K562 (cell line): ENCODE results near the gene TP53I13. TPM values are rescaled to one million over a fixed set of nuclear protein-coding genes. Genes with fewer than 3 reads are reported as not detected.

Experiments used
- BCOR ChIP-seq: fragments of 450-650 bp; IDR thresholded peaks from 2 replicates; pipeline ENCODE4 v1.6.1; 2016
- GTF2A2 ChIP-seq: IDR thresholded peaks from 2 replicates; pipeline ENCODE4 v1.6.1; 2016; ENCODE audit warnings: mild to moderate bottlenecking, missing genetic modification characterization, missing compliant biosample characterization
- HDAC6 ChIP-seq: IDR thresholded peaks from 2 replicates; pipeline ENCODE4 v1.6.1; 2012; ENCODE audit warnings: low read depth, mild to moderate bottlenecking, control low read depth, inconsistent platforms, low read length, moderate library complexity
- HINFP ChIP-seq: fragments of 450-650 bp; conservative IDR thresholded peaks from 2 replicates; pipeline ENCODE4 v1.6.1; 2016; ENCODE audit warnings: missing genetic modification characterization, low read depth, mild to moderate bottlenecking, control low read depth, missing compliant biosample characterization
- MYNN ChIP-seq, 2 experiments: sonication (generic); formaldehyde crosslinking in 1 of 2; IDR thresholded peaks; 2 replicates each; pipeline versions ENCODE4 v1.5.0 to v1.6.1; 2016 to 2020; ENCODE audit warnings: antibody characterized with exemption in 1 of 2, missing genetic modification reagents in 1 of 2
- NONO ChIP-seq, 2 experiments: fragments of 200-400 bp in 1 of 2; fragments of 450-650 bp in 1 of 2; formaldehyde crosslinking in 1 of 2; IDR thresholded peaks; 2 replicates each; pipeline ENCODE4 v1.6.1; 2017; ENCODE audit warnings: low read depth in 2 of 2, mild to moderate bottlenecking in 2 of 2, moderate library complexity in 2 of 2, low read length in 1 of 2
- RFX5 ChIP-seq: IDR thresholded peaks from 2 replicates; pipeline ENCODE4 v1.6.1; 2011; ENCODE audit warnings: low read depth, mild to moderate bottlenecking, improper control_type of control experiment, low read length
- STAT5B ChIP-seq: fragments of 250-450 bp; sonication (Bioruptor Pico); IDR thresholded peaks from 2 replicates; pipeline ENCODE4 v1.8.0; 2021; ENCODE audit warnings: mild to moderate bottlenecking, inconsistent platforms
- ZBTB11 ChIP-seq, 3 experiments: fragments of 200-800 bp in 1 of 3; fragments of 250-450 bp in 1 of 3; fragments of 450-650 bp in 1 of 3; sonication (Bioruptor Pico) in 1 of 3; sonication (Bioruptor generic) in 1 of 3; formaldehyde crosslinking in 1 of 3; IDR thresholded peaks; 2 replicates each; pipeline versions ENCODE4 v1.6.1 to v1.8.0; 2016 to 2022; ENCODE audit warnings: mild to moderate bottlenecking in 2 of 3, missing genetic modification characterization in 2 of 3, missing compliant biosample characterization in 1 of 3, moderate library complexity in 1 of 3
- ZBTB2 ChIP-seq: fragments of 450-650 bp; IDR thresholded peaks from 2 replicates; pipeline ENCODE4 v1.6.1; 2016; ENCODE audit warnings: antibody characterized with exemption
- ZBTB49 ChIP-seq: sonication (generic); formaldehyde crosslinking; IDR thresholded peaks from 2 replicates; pipeline ENCODE4 v1.8.0; 2022; ENCODE audit warnings: missing genetic modification reagents, mild to moderate bottlenecking, borderline replicate concordance
- ZNF518B ChIP-seq: fragments of 250-450 bp; sonication (Bioruptor Pico); IDR thresholded peaks from 2 replicates; pipeline ENCODE4 v1.5.0; 2021; ENCODE audit warnings: mild to moderate bottlenecking, moderate library complexity
- polyA plus RNA-seq, 8 experiments: library from polyadenylated mRNA; depleted of rRNA in 4 of 8; stranded (reverse) in 5 of 8; unstranded in 3 of 8; fragments of >200 nt; fragmentation: Nextera tagmentation in 2 of 8; fragmentation: Illumina TruSeq in 1 of 8; extraction: Ambion mirVana in 2 of 8; extraction: Trizol in 1 of 8; gene quantifications; 2 replicates each; pipeline versions ENCODE4 v1.2.1 to v1.2.3, GENCODE V29; 2011 to 2014; ENCODE audit warnings: inconsistent platforms in 1 of 8, missing spikeins in 1 of 8
- total RNA-seq, 7 experiments: library from RNA; depleted of rRNA in 6 of 7; stranded (reverse); fragments of >200 nt in 6 of 7; fragmentation: Illumina TruSeq in 2 of 7; extraction: Trizol in 2 of 7; gene quantifications; 2 replicates each; pipeline versions ENCODE4 v1.2.1 to v1.2.3, GENCODE V29; 2011 to 2021; ENCODE audit warnings: low replicate concordance in 1 of 7

Gene TP53I13
- total and polyA plus RNA-seq, 9 of the 15 experiments (the other 6 are each of a cell fraction or from before 2014, with no cell fraction given) = 0.08 to 28.3 (median 9.1) TPM

- TF ChIP-seq ZNF518B (CRISPR knock-in tag) = no peak
- TF ChIP-seq BCOR = no peak
- peak; percentile 39; the same call in 1 of the 2 replicates for TF ChIP-seq ZBTB2
- no peak for TF ChIP-seq STAT5B (CRISPR knock-in tag)
- TF ChIP-seq MYNN (IDR thresholded peaks at IDR 0.05) = no peak
- peak; percentile 85 for TF ChIP-seq MYNN (CRISPR knock-in tag; IDR thresholded peaks at IDR 0.05)
- TF ChIP-seq ZBTB49 = 0 out of 2 replicates have a peak, but pooled peaks have one; percentile 60
- no peak for TF ChIP-seq HINFP (tag)
- 0 out of 6 replicates have a peak, but pooled peaks of 1 of the 3 experiments have one; percentile 31 for TF ChIP-seq ZBTB11 (CRISPR knock-in tag; IDR thresholded peaks at IDR 0.05)
- TF ChIP-seq HDAC6 = no peak
- no peak for TF ChIP-seq NONO (IDR thresholded peaks at IDR 0.05; ENCODE audit: low read depth in 2 of 2, low read length in 1 of 2)
- TF ChIP-seq RFX5 = no peak
- TF ChIP-seq GTF2A2 (tag) = no peak
Measured at GRCh38 chr17:29593591-29594518, 25.4 kb downstream of the TP53I13 start (continued).
